Measurements from ENCODE around the gene PRSS1. TPM values are rescaled to one million over a fixed set of nuclear protein-coding genes. Genes with fewer than 3 reads are reported as not detected.
"Not testable (repeated sequence)": the region's sequence is repeated elsewhere in the genome, so short reads cannot be mapped to it uniquely, and the experiment has no call there.

PRSS1 gene
- total RNA-seq, 1 experiment from 2014 or later = not detected

- intact Hi-C loops (cut with micrococcal nuclease) = no loop called here
- peaks cover 6% of the 10 kb centered on the region for H3K4me1 Mint-ChIP-seq (ENCODE audit: insufficient read depth, unreplicated experiment)
- DNase-seq (ENCODE audit: unreplicated experiment) = no peak
- H3K9me3 Mint-ChIP-seq (ENCODE audit: unreplicated experiment) = no peaks in the 10 kb centered on the region
- no peak for TF ChIP-seq CTCF (IDR thresholded peaks at IDR 0.05; ENCODE audit: unreplicated experiment)
- peaks cover 49% of the 10 kb centered on the region for H3K27me3 Mint-ChIP-seq (ENCODE audit: insufficient read depth, unreplicated experiment)
- no peaks in the 10 kb centered on the region for H3K36me3 Mint-ChIP-seq (ENCODE audit: insufficient read depth, unreplicated experiment)
- POLR2A ChIA-PET = interaction anchor here (0.6 kb wide), 1 partner anchor 80 kb away, joined by 8 read pairs; no protein-coding TSS in a partner anchor
- H3K27ac Mint-ChIP-seq (ENCODE audit: low read depth, unreplicated experiment) = no peak overlapping the region
- no TSS peak for BruUV-seq (replicated peaks)
- no peak overlapping the region for H3K4me3 Mint-ChIP-seq (ENCODE audit: unreplicated experiment)
- CTCF ChIA-PET = interaction anchor here (0.6 to 1.1 kb wide), 7 partner anchors 19 to 130 kb away, joined by 3 to 5 read pairs (median 4); no protein-coding TSS in a partner anchor
Observed at GRCh38 chr7:142752376-142753225, 3.3 kb downstream of the PRSS1 start.

- peaks cover 6% of the 10 kb centered on the region for H3K4me1 Mint-ChIP-seq (ENCODE audit: insufficient read depth, unreplicated experiment)
- TF ChIP-seq CTCF (IDR thresholded peaks at IDR 0.05; ENCODE audit: unreplicated experiment) = no peak
- H3K27ac Mint-ChIP-seq (ENCODE audit: low read depth, unreplicated experiment) = no peak overlapping the region
- POLR2A ChIA-PET = no interaction called here
- peaks cover 49% of the 10 kb centered on the region for H3K27me3 Mint-ChIP-seq (ENCODE audit: insufficient read depth, unreplicated experiment)
- CTCF ChIA-PET = interaction anchor here (0.6 to 1.1 kb wide), 7 partner anchors 18 to 275 kb away, joined by 3 to 5 read pairs (median 3); partner anchors contain the start of gene PRSS2
- H3K36me3 Mint-ChIP-seq (ENCODE audit: insufficient read depth, unreplicated experiment) = no peaks in the 10 kb centered on the region
- no TSS peak for BruUV-seq (replicated peaks)
- no peak overlapping the region for H3K4me3 Mint-ChIP-seq (ENCODE audit: unreplicated experiment)
- H3K9me3 Mint-ChIP-seq (ENCODE audit: unreplicated experiment) = no peaks in the 10 kb centered on the region
- intact Hi-C loops (cut with micrococcal nuclease) = no loop called here
- no peak for DNase-seq (ENCODE audit: unreplicated experiment)
Observed at GRCh38 chr7:142753366-142753765, 4.1 kb downstream of the PRSS1 start.

GRCh38 chr7:142753925-142754491 is 4.7 kb downstream of the PRSS1 start:
- POLR2A ChIA-PET; H3K4me3 Mint-ChIP-seq (ENCODE audit: unreplicated experiment); H3K36me3 Mint-ChIP-seq (ENCODE audit: insufficient read depth, unreplicated experiment); DNase-seq (ENCODE audit: unreplicated experiment); H3K27ac Mint-ChIP-seq (ENCODE audit: low read depth, unreplicated experiment); intact Hi-C loops (cut with micrococcal nuclease); H3K9me3 Mint-ChIP-seq (ENCODE audit: unreplicated experiment); BruUV-seq (replicated peaks): not testable (repeated sequence)
- Mint-ChIP-seq H3K27me3 (ENCODE audit: insufficient read depth, unreplicated experiment) (peaks cover 49% of the 10 kb centered on the region), H3K4me1 (ENCODE audit: insufficient read depth, unreplicated experiment) (peaks cover 12% of the 10 kb centered on the region)
- CTCF ChIA-PET = interaction anchor here (0.6 to 1.1 kb wide), 3 partner anchors 18 to 276 kb away, joined by 3 to 5 read pairs (median 3); partner anchors contain the start of gene PRSS2

- TF ChIP-seq CTCF (IDR thresholded peaks at IDR 0.05; ENCODE audit: unreplicated experiment) = no peak
- H3K9me3 Mint-ChIP-seq (ENCODE audit: unreplicated experiment) = no peaks in the 10 kb centered on the region
- POLR2A ChIA-PET = interaction anchor here (0.6 kb wide), 1 partner anchor 263 kb away, joined by 3 read pairs; no protein-coding TSS in a partner anchor
- no peak overlapping the region for H3K27ac Mint-ChIP-seq (ENCODE audit: low read depth, unreplicated experiment)
- H3K4me1 Mint-ChIP-seq (ENCODE audit: insufficient read depth, unreplicated experiment) = peaks cover 18% of the 10 kb centered on the region
- CTCF ChIA-PET = interaction anchor here (0.6 kb wide), 1 partner anchor 779 kb away, joined by 3 read pairs; no protein-coding TSS in a partner anchor
- intact Hi-C loops (cut with micrococcal nuclease) = no loop called here
- DNase-seq (ENCODE audit: unreplicated experiment) = no peak
- H3K27me3 Mint-ChIP-seq (ENCODE audit: insufficient read depth, unreplicated experiment) = peaks cover 49% of the 10 kb centered on the region
- no peaks in the 10 kb centered on the region for H3K36me3 Mint-ChIP-seq (ENCODE audit: insufficient read depth, unreplicated experiment)
- no peak overlapping the region for H3K4me3 Mint-ChIP-seq (ENCODE audit: unreplicated experiment)
- no TSS peak for BruUV-seq (replicated peaks)
Observed at GRCh38 chr7:142754681-142755575, 5.7 kb downstream of the PRSS1 start.

- H3K9me3 Mint-ChIP-seq (ENCODE audit: unreplicated experiment); H3K4me3 Mint-ChIP-seq (ENCODE audit: unreplicated experiment); POLR2A ChIA-PET; H3K27ac Mint-ChIP-seq (ENCODE audit: low read depth, unreplicated experiment); H3K36me3 Mint-ChIP-seq (ENCODE audit: insufficient read depth, unreplicated experiment); BruUV-seq (replicated peaks); DNase-seq (ENCODE audit: unreplicated experiment); intact Hi-C loops (cut with micrococcal nuclease): not testable (repeated sequence)
- H3K4me1 Mint-ChIP-seq (ENCODE audit: insufficient read depth, unreplicated experiment) = peaks cover 24% of the 10 kb centered on the region
- peaks cover 69% of the 10 kb centered on the region for H3K27me3 Mint-ChIP-seq (ENCODE audit: insufficient read depth, unreplicated experiment)
- CTCF ChIA-PET = interaction anchor here (0.7 to 1.3 kb wide), 3 partner anchors 25 to 108 kb away, joined by 3 read pairs; no protein-coding TSS in a partner anchor
Observed at GRCh38 chr7:142758312-142758711, 9.0 kb downstream of the PRSS1 start.
